NCI-H2081 treated with DMSO at 0.1 percent for 48 hours (cell line): Measurements from ENCODE around the gene SRSF11.

Experiments
- DNase-seq: peaks from one replicate; lab custom pipeline; 2025; lab: John Stamatoyannopoulos, UW

Gene SRSF11

DNA sequence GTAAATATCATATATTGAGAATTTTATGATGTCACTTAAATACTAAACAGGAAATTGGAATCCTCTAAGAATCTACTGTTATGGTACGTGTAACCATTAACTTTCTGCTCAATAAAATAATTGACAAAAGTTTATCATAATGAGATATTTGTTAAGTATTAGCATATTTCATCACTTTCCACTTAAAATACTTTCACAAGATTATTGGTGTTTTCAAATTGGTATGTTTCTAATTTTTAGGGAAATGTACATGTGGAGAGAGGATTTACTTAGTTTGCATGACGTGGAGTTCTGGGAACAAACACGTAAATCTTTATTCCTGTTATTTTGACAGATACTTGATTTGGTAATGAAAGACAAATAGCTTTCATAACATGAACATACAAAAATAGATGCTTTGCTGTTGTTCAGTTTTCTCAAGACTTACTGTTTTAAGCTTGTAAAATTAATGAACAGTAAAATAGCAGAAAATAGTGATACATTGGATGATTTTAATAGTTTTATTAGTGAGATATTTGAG lies 1.6 kb downstream of the SRSF11 start:
- DNase-seq, result no peak

DNA sequence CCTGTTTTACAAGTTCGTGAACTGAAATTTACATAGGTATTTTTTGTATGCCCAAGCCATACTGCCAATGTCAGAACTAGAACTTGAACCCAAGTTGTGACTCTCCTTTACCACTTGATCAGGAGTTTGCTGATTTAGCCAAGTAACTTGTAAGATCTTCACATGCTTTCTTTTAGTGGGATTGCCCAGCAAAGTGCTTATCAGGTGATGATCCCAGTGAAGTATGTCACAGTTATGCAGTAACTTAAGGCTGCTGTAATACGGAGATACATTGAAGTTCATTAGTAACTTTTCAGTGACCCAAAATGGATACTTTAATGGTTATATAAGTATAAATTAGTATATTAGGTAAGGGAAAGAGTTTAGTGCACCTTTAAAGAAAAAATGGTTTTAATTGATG lies 3.8 kb downstream of the SRSF11 start:
- DNase-seq, result no peak

DNA sequence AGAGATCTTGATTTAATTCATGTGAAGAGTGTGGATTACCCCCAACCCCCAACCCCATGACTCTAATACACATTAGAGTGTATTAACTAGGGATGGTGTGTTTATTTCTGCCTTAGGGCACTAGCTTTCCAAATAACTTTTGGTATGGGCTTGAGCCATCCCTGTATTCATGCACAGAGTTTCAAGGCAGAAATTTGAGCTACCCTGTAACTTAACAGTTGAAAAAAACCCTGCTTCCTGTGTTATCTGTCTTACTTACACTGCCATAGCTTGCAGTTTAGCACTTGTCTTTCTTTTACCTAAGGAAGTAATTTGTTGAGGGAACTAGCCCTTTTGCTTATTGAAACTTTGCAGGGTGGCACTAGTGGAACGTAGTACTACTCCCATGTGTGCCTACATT lies 6.3 kb downstream of the SRSF11 start:
- no peak for DNase-seq

DNA sequence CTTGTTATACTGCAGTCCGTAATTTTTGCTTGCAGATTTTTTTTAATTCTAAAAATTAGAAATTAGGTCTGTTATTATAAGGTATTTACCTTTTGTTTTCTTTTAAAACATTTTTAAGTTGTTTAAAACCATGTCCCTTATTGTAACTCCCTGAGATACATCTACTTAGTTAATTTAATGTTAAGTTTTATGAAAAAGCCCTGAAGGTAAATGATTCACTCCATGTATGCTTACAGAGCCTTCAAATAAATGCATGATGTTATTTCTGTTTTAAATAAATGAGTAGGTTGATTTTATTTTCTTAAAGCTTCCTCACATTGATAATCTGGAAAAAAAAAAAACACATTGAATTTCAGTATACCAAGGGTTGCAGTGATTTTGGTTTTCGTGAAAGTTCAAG lies 7.5 kb downstream of the SRSF11 start:
- no peak for DNase-seq

DNA sequence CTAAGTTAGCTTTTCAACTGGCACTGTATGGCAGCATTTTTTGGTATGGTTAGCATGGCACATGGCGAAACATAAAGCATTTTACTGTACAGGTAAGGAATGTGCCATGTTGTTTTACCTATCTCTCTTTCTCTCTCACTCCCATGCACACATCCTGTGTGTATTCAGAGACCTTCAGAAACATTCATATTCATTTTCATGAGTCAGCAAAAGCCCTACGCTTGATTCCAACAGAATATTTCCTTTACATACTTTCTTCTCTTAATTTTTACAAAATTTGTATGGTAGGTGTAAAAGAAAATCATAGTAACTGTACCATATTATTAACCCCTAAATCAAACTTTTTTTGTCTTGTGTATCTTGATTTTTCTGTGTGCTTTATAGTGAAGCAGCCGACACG lies 10.3 kb downstream of the SRSF11 start:
- no peak for DNase-seq

DNA sequence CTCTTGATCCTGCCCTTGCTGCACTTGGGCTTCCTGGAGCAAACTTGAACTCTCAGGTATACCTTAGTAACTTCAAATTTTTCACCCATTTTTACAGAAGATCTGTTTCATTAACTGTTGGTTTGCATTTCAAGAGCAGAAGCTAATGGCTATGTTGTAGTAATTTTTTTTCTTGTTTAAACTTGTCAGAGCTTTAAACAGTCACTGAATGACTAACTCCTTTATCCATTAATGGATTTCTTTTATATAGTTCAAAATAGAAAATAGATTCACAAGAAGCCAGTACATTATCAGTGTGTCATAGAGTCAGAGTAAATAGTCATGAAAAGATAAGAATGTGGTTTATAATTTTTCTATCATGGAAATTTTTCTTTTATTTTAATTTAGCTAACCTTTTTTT lies 13.6 kb downstream of the SRSF11 start:
- DNase-seq, result no peak

DNA sequence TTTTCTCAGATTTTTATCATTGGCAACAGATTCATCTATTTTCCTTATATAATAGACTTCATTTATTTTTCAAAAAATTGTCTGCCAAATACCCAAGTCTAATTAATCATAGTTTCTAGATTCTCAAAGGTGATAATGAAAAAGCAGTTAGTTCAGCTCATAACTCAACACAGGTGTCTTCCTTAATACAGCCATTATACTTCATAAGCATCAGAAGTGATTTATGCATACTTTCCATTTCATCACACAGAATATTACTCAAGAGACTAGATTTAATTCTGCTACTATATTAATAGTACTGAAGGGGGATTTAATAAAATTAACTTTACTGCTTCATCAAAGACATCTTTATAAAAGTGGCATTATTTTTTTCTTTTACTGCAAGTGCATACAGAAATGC lies 18.8 kb downstream of the SRSF11 start:
- no peak for DNase-seq

DNA sequence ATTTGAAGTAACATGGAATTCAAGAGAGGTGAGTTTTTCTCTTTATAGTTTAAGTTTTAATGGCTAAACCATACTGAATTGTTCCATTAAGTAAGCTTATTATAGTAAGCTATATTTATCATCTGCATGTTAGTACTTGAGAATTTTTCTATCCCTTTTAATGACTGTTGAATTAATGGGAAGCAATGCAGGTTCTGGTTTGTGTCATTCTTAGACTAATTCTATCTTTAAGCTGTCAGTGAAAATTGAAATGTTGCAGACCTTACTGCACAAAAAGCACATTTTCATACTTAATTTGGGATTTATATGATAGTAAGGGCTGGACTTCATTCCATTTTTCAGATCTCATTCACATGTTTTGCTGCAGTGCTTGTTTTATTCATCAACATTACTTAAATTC lies 25.9 kb downstream of the SRSF11 start:
- no peak for DNase-seq

DNA sequence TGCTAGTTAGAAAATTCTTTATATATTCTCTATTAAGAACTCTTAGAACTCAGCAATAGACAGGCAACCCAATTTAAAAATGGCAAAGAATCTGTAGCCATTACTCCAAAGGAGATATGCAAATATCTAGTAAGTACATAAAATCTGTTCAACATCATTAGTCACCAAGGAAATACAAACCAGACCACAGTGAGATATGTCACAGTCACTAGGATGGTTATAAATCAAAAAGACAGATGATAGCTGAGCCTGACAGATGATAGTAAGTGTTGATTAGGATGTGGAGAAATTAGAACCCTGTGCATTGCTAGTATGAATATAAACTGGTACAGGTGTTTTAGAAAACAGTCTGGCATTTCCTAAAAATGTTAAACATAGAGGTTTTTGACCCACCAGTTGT lies 26.6 kb downstream of the SRSF11 start:
- DNase-seq, result no peak

DNA sequence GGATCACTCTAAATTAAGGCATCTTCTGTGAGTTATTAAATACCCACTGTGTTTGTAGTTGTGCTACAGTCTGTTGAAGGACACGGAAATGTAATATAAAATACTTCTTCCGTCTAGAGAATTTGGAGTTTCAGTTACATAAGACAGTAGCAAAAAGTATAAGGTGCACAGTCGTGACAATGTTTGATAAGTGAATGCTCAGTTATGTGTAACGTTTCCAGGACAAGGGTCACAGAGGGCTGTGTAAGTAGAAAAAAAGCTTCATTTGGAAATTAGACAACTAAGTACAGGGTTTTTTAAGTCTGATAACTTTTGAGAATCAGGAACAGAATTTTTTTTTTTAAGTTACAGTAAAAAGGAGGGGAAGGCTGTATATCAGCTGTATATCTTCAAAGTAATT lies 27.5 kb downstream of the SRSF11 start:
- no peak for DNase-seq

DNA sequence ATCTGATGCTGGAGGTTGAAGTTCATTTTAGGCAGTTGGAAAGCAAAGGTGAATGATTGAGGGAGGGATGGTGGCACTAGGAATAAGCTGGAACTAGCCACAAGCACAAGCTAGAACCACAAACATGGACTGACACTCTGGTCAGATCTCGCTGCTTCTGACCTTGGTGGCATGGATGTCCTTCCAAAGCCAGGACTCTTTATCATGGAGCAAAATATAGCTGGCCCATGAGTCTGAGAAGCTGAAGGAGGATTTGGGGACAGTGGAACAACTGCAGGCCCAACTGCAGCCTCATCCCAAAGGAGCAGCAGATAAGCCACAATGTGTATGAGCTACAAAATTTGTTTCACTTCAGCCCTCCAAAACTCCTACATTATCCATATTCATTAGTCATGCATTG lies 35.5 kb downstream of the SRSF11 start:
- DNase-seq, result no peak

DNA sequence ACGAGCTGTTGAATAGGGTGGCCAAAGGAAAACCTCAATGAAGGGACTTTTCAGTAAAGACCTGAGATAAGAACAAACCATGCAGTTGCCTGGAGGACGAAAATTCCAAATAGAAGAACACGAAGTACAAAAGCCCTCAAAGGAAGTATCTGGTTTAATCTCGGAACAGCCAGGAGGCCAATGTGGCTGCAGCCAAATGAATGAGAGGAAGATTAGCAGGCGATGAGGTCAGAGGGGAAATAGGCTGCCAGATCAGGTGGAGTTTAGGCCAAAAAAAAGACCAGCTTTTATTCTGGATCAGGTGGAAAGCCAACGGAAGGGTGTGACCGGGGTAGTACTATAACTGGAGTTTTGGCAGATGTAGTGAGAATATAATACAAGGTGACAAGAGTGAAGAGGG lies 43.7 kb downstream of the SRSF11 start:
- no peak for DNase-seq

DNA sequence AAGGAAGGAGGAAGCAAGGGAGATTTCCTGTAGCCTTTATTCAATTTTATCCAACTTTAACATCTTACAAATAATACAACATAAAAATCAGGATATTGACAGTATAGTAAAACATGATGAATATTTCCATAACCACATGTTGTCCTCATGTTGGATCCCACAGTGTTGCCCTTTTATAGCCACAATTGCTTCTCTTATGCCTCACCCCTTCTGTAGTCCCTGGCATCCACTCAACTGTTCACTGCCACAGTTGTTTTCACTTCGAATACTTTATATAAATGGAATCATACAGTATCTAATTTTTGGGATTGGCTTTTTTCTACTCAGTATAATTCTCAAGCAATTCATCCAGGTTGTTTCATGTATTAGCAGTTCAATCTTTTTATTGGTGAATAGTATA lies 44.8 kb downstream of the SRSF11 start:
- no peak for DNase-seq

DNA sequence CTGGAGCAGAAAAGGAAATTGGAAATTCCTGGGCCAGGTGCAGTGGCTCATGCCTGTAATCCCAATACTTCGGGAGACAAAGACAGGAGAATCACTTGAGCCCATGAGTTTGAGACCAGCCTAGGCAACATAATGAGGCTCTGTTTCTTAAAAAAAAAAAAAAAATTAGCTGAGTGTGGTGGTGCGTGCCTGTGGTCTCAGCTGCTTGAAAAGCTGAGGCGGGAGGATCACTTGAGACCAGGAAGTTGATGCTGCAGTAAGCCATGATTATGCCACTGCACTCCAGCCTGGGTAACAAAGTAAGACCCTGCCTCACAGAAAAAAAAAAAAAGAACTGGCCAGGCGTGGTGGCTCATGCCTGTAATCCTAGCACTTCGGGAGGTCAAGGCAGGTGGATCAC lies 56.7 kb downstream of the SRSF11 start:
- DNase-seq, result no peak

DNA sequence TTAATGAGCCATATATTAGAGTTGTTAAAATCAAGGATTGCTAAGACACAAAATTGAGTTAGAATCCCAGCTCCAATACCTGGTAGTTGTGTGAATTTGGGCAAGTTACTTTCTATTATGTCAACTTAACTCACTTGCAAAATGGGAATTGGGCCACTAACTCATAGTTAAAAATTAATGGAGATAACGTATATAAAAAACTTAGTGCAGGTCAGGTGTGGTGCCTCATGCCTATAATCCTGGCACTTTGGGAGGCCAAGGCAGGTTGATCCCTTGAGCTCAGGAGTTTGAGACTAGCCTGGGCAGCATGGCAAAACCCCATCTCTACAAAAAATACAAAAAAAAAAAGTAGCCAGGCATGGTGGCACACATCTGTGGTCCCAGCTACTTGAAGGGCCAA lies 57.5 kb downstream of the SRSF11 start:
- no peak for DNase-seq

DNA sequence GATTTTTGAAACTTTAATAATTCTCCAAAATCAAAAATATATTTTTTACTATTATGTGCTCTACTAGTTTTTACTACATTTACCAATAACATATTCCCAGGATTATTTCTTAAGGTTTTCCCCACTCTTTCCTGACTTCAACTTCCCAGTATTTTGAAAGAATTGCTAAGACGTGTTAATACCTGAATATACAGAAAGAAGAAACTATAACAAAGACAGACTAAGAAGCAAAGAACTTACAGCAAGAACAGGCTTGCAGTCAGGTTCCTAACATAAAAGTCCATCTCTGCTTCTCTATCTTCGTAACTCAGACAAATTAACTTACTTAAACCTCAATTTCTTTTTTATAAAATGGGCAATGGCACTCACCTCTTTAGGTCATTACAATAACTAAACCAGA lies 63.2 kb downstream of the SRSF11 start:
- DNase-seq, result no peak

DNA sequence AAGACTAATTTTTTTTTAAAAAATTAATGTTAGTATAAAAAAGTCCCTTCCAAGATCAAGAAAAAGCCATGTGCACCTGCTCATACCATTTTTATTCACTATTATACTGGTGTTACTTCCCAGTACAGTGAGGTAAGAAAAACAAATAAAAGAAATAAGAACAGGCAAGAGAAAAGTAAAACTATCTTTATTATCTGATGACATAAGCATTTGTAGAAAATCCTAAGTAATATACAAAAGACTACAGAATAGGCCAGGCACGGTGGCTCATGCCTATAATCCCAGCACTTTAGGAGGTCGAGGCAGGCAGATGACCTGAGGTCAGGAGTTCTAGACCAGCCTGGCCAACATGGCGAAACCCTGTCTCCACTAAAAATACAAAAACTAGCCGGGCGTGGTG lies 65.3 kb downstream of the SRSF11 start:
- no peak for DNase-seq

DNA sequence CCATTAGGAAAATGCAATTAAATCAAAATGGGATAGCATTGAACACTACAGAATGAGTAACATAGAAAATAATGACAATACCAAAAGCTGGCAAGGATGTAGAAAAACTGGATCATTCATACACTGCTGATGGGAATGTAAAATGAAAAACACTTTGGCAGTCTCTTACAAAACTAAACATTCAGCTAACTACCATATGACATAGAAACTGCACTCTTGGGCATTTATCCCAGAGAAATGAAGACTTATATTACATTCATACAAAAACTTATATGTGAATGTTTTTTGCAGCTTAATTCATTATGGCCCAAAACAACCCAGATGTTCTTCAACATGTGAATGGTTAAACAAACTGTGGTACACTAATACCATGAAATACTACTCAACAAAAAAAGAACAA lies 67.0 kb downstream of the SRSF11 start:
- no peak for DNase-seq

DNA sequence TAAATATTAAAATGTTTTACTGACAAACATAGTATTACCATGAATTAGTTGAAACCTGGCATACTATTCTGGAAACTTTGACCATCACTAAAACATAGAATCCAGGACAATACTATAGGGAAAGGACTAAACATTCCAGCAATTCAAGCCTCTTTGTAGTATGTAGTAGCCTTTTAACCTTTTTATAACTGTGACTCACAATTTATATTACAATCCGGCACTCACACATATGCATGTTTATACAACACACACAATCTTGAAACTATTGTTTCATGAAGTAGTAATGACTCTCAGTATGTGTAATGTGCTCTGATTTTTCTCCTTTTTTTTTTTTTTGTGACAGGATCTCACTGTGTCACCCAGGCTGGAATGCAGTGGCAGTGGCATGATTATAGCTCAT lies 69.0 kb downstream of the SRSF11 start:
- no peak for DNase-seq

DNA sequence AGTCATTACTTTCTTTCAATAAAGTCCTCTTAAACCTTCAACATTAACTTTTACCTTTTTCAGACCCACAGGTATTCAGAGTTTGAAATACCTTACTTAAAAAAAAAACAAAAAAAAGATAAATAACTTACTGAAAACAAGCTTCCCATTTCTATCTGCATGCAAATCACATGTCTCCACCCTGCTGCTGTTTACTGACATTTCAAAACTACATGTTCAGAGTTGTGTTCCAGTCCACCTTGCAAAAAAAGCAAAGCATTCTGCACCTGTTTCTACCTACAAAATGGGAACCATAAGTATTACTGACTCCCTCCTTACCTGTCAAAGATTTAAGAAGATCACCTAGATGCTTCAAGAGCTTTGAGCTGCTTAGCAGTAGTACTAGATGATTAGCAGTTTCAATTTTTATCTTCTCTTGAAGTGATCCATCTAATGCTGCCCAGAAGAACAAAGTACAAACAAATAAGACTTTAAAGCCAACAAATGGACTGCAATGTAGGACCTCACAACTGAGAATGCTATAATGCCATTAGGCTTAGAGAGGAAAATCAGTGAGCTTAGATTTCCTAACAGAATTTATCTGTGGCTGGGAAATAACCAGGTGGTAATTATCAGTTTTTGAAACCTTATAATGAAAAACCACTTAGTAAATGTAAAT lies 72.1 kb downstream of the SRSF11 start:
- DNase-seq, result no peak

DNA sequence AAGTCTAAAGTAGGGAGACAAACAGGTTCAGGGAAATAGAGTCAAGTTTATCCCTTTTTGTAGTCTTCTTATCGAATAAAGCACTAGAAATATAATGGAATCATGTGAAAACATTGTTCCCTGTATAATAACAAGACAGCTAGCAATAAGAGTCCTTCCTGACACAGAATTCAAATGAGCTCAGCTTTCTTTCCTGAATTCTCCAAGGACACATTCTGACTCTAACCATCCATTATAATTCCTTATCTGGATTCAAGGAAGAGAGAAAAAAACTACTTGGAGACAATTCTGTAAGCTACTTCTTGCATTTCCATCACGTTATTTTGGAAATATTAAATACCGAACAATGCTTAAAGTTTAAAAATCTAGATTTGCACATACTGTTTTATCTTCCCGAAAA lies 74.6 kb downstream of the SRSF11 start:
- DNase-seq, result no peak

DNA sequence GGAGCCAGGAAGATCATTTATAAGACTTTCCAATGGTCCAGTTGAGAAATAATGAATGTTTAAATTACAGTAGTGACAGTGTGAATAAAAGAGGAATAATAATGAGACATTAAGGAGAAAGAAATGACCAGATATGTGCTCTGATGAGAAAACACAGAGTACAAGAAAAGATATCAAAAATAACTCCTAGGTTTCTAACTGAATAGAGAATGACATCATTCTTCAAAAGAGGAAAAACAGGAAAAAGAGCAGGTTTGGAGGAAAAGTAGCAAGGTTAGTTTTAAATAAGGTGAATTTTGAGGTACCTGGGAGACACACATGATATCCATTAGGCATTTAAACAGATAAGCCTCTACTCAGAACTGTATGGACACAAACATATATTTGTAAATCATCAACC lies 78.3 kb downstream of the SRSF11 start:
- no peak for DNase-seq
